AG04449 (cell line): Measurements from ENCODE around the gene PANK3.
"Not testable (repeated sequence)": the region's sequence is repeated elsewhere in the genome, so short reads cannot be mapped to it uniquely, and the experiment has no call there.

Source experiments
- CTCF ChIA-PET: fragments of 350-600 bp; formaldehyde crosslinking; extraction: SDS; loops from one replicate; lab custom pipeline; 2021; ENCODE audit warnings: antibody characterized with exemption; lab: Yijun Ruan, JAX
- POLR2A ChIA-PET: fragments of 400-600, 350-600 bp; formaldehyde crosslinking; extraction: SDS; loops from one replicate; lab custom pipeline; 2020; ENCODE audit warnings: antibody characterized with exemption, inconsistent platforms; lab: Yijun Ruan, JAX
- DNase-seq: peaks from one replicate; pipeline ENCODE4 v3.0.0-alpha.2; 2010; ENCODE audit warnings: low read depth, low spot score
- H3K4me3 ChIP-seq: 2 replicates; pipeline ENCODE4 v1.5.1; 2011; ENCODE audit warnings: low read depth, mild to moderate bottlenecking, control low read depth, low read length
- TF ChIP-seq, protein P1 (sequence below): IDR thresholded peaks from one replicate; pipeline ENCODE4 v1.5.1; 2011; ENCODE audit warnings: mild to moderate bottlenecking, moderate library complexity, low read length, control low read depth, inconsistent platforms; ENCODE audit not compliant: insufficient read depth; ENCODE audit errors: missing control alignments

PANK3 gene

GRCh38 chr5:168537176-168537575 lies 42.0 kb downstream of the PANK3 start:
- TF ChIP-seq, protein P1, sequence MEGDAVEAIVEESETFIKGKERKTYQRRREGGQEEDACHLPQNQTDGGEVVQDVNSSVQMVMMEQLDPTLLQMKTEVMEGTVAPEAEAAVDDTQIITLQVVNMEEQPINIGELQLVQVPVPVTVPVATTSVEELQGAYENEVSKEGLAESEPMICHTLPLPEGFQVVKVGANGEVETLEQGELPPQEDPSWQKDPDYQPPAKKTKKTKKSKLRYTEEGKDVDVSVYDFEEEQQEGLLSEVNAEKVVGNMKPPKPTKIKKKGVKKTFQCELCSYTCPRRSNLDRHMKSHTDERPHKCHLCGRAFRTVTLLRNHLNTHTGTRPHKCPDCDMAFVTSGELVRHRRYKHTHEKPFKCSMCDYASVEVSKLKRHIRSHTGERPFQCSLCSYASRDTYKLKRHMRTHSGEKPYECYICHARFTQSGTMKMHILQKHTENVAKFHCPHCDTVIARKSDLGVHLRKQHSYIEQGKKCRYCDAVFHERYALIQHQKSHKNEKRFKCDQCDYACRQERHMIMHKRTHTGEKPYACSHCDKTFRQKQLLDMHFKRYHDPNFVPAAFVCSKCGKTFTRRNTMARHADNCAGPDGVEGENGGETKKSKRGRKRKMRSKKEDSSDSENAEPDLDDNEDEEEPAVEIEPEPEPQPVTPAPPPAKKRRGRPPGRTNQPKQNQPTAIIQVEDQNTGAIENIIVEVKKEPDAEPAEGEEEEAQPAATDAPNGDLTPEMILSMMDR: no peak

GRCh38 chr5:168534351-168534750 lies 44.8 kb downstream of the PANK3 start:
- CTCF ChIA-PET: interaction anchor here (1.0 kb wide), 1 partner anchor 264 kb away, joined by 3 read pairs; no protein-coding TSS in a partner anchor
- POLR2A ChIA-PET, H3K4me3 ChIP-seq, DNase-seq: not testable (repeated sequence)

More at GRCh38 chr5:168537176-168537575, 42.0 kb downstream of the PANK3 start:
- ChIA-PET CTCF (no interaction called here), POLR2A (interaction anchor here (1.1 kb wide), 1 partner anchor 50 kb away, joined by 4 read pairs; no protein-coding TSS in a partner anchor)
- DNase-seq: no peak
- no peak overlapping the region for H3K4me3 ChIP-seq

- no peak for DNase-seq
- POLR2A ChIA-PET: no interaction called here
- H3K4me3 ChIP-seq: no peak overlapping the region
- TF ChIP-seq, protein P1: no peak
- CTCF ChIA-PET: interaction anchor here (0.8 kb wide), 1 partner anchor 14 kb away, joined by 3 read pairs; no protein-coding TSS in a partner anchor
These were observed 46.9 kb downstream of the PANK3 start for GRCh38 chr5:168531987-168532864.

GRCh38 chr5:168531191-168531590 lies 48.0 kb downstream of the PANK3 start:
- DNase-seq: no peak
- TF ChIP-seq, protein P1: no peak
- ChIA-PET CTCF (no interaction called here), POLR2A (no interaction called here)
- no peak overlapping the region for H3K4me3 ChIP-seq

- POLR2A ChIA-PET: no interaction called here
- DNase-seq: no peak
- TF ChIP-seq, protein P1: no peak
- no peak overlapping the region for H3K4me3 ChIP-seq
- CTCF ChIA-PET: no interaction called here
These were observed 48.5 kb downstream of the PANK3 start for GRCh38 chr5:168530621-168531150.

- TF ChIP-seq, protein P1: no peak
- CTCF ChIA-PET: no interaction called here
- DNase-seq: no peak
- POLR2A ChIA-PET: no interaction called here
- H3K4me3 ChIP-seq: peak overlapping the region; percentile 52
These were observed 49.6 kb downstream of the PANK3 start for GRCh38 chr5:168529374-168530234.
